NB4 (cell line): ENCODE data around the gene HYAL1.

Source experiments
- MYC ChIP-seq: IDR thresholded peaks from 2 replicates; pipeline ENCODE4 v1.6.1; 2011; ENCODE audit warnings: low read depth, low read length
- TF ChIP-seq, protein P1 (sequence below): IDR thresholded peaks from one replicate; pipeline ENCODE4 v1.5.1; 2012; ENCODE audit warnings: low read depth, low read length
- TF ChIP-seq, protein P2 (sequence below): IDR thresholded peaks from 2 replicates; pipeline ENCODE4 v1.6.1; 2011; ENCODE audit warnings: low read depth, low read length

DNA sequence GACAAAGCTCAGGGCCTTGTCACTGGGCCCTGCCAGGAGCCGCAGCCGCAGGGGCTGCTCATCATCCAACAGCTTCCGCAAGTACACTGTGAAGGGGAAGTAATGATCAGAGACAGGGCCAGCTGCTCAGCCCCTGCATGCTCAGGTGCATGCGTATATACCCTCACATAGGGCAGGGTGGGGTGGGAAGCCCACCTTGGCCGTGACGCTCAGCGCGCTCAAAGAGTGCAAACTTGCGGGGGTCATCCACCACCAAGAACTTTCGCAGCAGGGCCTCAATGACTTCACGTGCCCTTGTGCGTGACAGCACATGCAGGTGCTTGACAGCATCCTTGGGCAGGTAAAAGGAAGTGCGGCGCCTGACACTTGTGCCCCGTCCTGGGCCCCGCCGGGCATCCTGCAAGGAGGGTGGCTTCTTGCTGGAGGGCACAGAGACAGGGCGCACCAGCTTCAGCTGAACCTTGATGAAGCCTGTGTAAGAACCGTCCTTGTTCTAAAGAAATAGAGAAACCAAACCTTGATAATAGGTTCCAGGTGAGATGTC lies 28.1 kb upstream of the HYAL1 start:
- TF ChIP-seq, protein P1, sequence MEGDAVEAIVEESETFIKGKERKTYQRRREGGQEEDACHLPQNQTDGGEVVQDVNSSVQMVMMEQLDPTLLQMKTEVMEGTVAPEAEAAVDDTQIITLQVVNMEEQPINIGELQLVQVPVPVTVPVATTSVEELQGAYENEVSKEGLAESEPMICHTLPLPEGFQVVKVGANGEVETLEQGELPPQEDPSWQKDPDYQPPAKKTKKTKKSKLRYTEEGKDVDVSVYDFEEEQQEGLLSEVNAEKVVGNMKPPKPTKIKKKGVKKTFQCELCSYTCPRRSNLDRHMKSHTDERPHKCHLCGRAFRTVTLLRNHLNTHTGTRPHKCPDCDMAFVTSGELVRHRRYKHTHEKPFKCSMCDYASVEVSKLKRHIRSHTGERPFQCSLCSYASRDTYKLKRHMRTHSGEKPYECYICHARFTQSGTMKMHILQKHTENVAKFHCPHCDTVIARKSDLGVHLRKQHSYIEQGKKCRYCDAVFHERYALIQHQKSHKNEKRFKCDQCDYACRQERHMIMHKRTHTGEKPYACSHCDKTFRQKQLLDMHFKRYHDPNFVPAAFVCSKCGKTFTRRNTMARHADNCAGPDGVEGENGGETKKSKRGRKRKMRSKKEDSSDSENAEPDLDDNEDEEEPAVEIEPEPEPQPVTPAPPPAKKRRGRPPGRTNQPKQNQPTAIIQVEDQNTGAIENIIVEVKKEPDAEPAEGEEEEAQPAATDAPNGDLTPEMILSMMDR, result no peak
- TF ChIP-seq MYC, result no peak
- TF ChIP-seq, protein P2, sequence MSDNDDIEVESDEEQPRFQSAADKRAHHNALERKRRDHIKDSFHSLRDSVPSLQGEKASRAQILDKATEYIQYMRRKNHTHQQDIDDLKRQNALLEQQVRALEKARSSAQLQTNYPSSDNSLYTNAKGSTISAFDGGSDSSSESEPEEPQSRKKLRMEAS, result no peak
